H1 (cell line): ENCODE results near the gene CAD. TPM values are rescaled to one million over a fixed set of nuclear protein-coding genes. Genes with fewer than 3 reads are reported as not detected.

Experiments used
- ATF2 ChIP-seq: IDR thresholded peaks from 2 replicates; pipeline ENCODE4 v1.6.1; 2012; ENCODE audit warnings: low read length, inconsistent platforms
- BRCA1 ChIP-seq: IDR thresholded peaks from 2 replicates; pipeline ENCODE4 v1.6.1; 2012; ENCODE audit warnings: low read depth, low read length, improper control_type of control experiment
- CHD2 ChIP-seq: IDR thresholded peaks from 2 replicates; pipeline ENCODE4 v1.6.1; 2012; ENCODE audit warnings: low read length, improper control_type of control experiment
- CREB1 ChIP-seq: IDR thresholded peaks from 2 replicates; pipeline ENCODE4 v1.6.1; 2012; ENCODE audit warnings: inconsistent platforms
- CTBP2 ChIP-seq: IDR thresholded peaks from 2 replicates; pipeline ENCODE4 v1.7.0; 2011; ENCODE audit warnings: borderline replicate concordance, mild to moderate bottlenecking, moderate library complexity, mixed read lengths, low read length; ENCODE audit not compliant: insufficient read depth, insufficient read length
- CTCF ChIP-seq, 3 experiments: IDR thresholded peaks; 1 replicate in 2 of 3; 2 replicates in 1 of 3; pipeline versions ENCODE4 v1.5.1 to v1.6.1; 2011; ENCODE audit warnings: low read length in 3 of 3, mild to moderate bottlenecking in 3 of 3, inconsistent platforms in 2 of 3, low read depth in 1 of 3, moderate library complexity in 1 of 3; ENCODE audit not compliant: insufficient read depth in 1 of 3; ENCODE audit errors: control extremely low read depth in 1 of 3
- EP300 ChIP-seq, 2 experiments: IDR thresholded peaks; 1 replicate in 1 of 2; 2 replicates in 1 of 2; pipeline ENCODE4 v1.6.1; 2011 to 2012; ENCODE audit warnings: low read depth in 2 of 2, low read length in 2 of 2, mild to moderate bottlenecking in 2 of 2, borderline replicate concordance in 1 of 2, inconsistent platforms in 1 of 2, moderate library complexity in 1 of 2
- FOSL1 ChIP-seq: IDR thresholded peaks from 2 replicates; pipeline ENCODE4 v1.6.1; 2011; ENCODE audit warnings: mild to moderate bottlenecking, low read depth, low read length, moderate library complexity; ENCODE audit not compliant: insufficient read depth
- GABPA ChIP-seq: IDR thresholded peaks from 2 replicates; pipeline ENCODE4 v1.6.1; 2011; ENCODE audit warnings: mild to moderate bottlenecking, low read length, moderate library complexity, borderline replicate concordance; ENCODE audit not compliant: insufficient read depth
- KDM5A ChIP-seq: fragments of 200-600 bp; IDR thresholded peaks from 2 replicates; pipeline ENCODE4 v1.7.1; 2012; ENCODE audit warnings: mild to moderate bottlenecking, low read length, inconsistent platforms, mixed read lengths
- MAFK ChIP-seq: IDR thresholded peaks from 2 replicates; pipeline ENCODE4 v1.6.1; 2012; ENCODE audit warnings: low read depth, mild to moderate bottlenecking, improper control_type of control experiment, low read length
- NRF1 ChIP-seq: IDR thresholded peaks from 2 replicates; pipeline ENCODE4 v1.6.1; 2011; ENCODE audit warnings: mild to moderate bottlenecking, low read depth, low read length, improper control_type of control experiment
- POU5F1 ChIP-seq: IDR thresholded peaks from 2 replicates; pipeline ENCODE4 v1.6.1; 2011; ENCODE audit warnings: low read depth, mild to moderate bottlenecking, low read length, moderate library complexity
- RAD21 ChIP-seq, 2 experiments: IDR thresholded peaks in 1 of 2; conservative IDR thresholded peaks in 1 of 2; 2 replicates each; pipeline ENCODE4 v1.6.1; 2011; ENCODE audit warnings: low read depth in 2 of 2, low read length in 2 of 2, improper control_type of control experiment in 1 of 2, inconsistent platforms in 1 of 2, mild to moderate bottlenecking in 1 of 2, moderate library complexity in 1 of 2
- RNF2 ChIP-seq: fragments of 200-900, 300-1000 bp; sonication (generic); IDR thresholded peaks from 2 replicates; pipeline ENCODE4 v1.7.1; 2016; ENCODE audit warnings: borderline replicate concordance, low read depth, mild to moderate bottlenecking, antibody characterized with exemption, low read length; ENCODE audit not compliant: poor library complexity, severe bottlenecking; ENCODE audit errors: missing control alignments
- SIRT6 ChIP-seq: IDR thresholded peaks from one replicate; pipeline ENCODE4 v1.7.1; 2012; ENCODE audit warnings: low read length, inconsistent platforms
- SP2 ChIP-seq: IDR thresholded peaks from 2 replicates; pipeline ENCODE4 v1.6.1; 2012; ENCODE audit warnings: mild to moderate bottlenecking, low read length, inconsistent platforms
- SP4 ChIP-seq: IDR thresholded peaks from 2 replicates; pipeline ENCODE4 v1.6.1; 2012; ENCODE audit warnings: low read length, inconsistent platforms
- TAF7 ChIP-seq: optimal IDR thresholded peaks from 2 replicates; pipeline ENCODE3; 2011; ENCODE audit warnings: low read depth, mild to moderate bottlenecking, inconsistent platforms, low read length, moderate library complexity, borderline replicate concordance
- polyA plus RNA-seq, 7 experiments: library from polyadenylated mRNA; depleted of rRNA in 3 of 7; stranded (reverse) in 5 of 7; unstranded in 2 of 7; fragments of >200 nt in 5 of 7; fragments of 200-250 nt in 2 of 7; gene quantifications; 1 replicate in 5 of 7; 2 replicates in 1 of 7; 4 replicates in 1 of 7; pipeline versions ENCODE4 v1.2.1 to v1.2.3, GENCODE V29; 2011 to 2013; ENCODE audit warnings: missing spikeins in 2 of 7, mixed read lengths in 2 of 7
- total RNA-seq: library from RNA; stranded (reverse); fragmentation: NEBNext Ultra II Directional; extraction: Animal tissue kit (Norgen Biotek cat#: 25700); gene quantifications from 2 replicates; pipeline ENCODE4 v1.2.1, GENCODE V29; 2021

The CAD gene
- total and polyA plus RNA-seq, 2 of the 8 experiments (the other 6 are each of a cell fraction or from before 2014, with no cell fraction given) = 130 to 146 TPM

- TF ChIP-seq ATF2 (peak; percentile 44; the same call in 1 of the 2 replicates), BRCA1 (no peak; the same call in 1 of the 2 replicates), TAF7 (peak; percentile 44), FOSL1 (no peak), EP300 (IDR thresholded peaks at IDR 0.05; ENCODE audit: borderline replicate concordance in 1 of 2, low read depth in 2 of 2, low read length in 2 of 2) (no peak), SP2 (no peak), NRF1 (no peak), CTBP2 (no peak), KDM5A (peak; percentile 63), CHD2 (no peak), POU5F1 (no peak), MAFK (no peak), GABPA (no peak), SP4 (no peak; the same call in 1 of the 2 replicates), CTCF (IDR thresholded peaks at IDR 0.05; ENCODE audit: control extremely low read depth in 1 of 3, insufficient read depth in 1 of 3, low read depth in 1 of 3, low read length in 3 of 3) (no peak), RAD21 (IDR thresholded peaks at IDR 0.05 in 1 of 2, conservative IDR thresholded peaks at IDR 0.05 in 1 of 2; ENCODE audit: low read depth in 2 of 2, low read length in 2 of 2) (no peak), RNF2 (no peak), CREB1 (peak; percentile 63), SIRT6 (no peak)
These were observed 5.1 kb upstream of the CAD start, which contains the start of the genes ATRAID and SLC5A6 (continued) for GRCh38 chr2:27211943-27212625.
